HG03196 (cell line): ENCODE results near the gene AVPI1.
"Not testable (repeated sequence)": the region's sequence is repeated elsewhere in the genome, so short reads cannot be mapped to it uniquely, and the experiment has no call there.

Experiments
- ATAC-seq: cut with Tn5 transposase; IDR thresholded peaks from one replicate; pipeline ENCODE4 v1.9.1; 2021; ENCODE audit not compliant: unreplicated experiment

Gene AVPI1

DNA sequence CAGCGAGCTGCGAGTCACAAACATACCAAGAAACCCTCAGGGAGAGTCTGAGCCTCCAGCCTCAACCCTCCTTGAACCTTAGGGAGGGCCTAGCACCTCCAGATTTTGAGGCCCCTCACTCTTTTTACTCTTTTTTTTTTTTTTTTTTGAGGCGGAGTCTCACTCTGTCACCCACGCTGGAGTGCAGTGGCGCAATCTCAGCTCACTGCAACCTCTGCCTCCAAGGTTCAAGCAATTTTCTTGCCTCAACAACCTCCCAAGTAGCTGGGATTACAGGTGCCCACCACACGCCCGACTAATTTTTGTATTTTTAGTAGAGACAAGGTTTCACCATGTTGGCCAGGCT is 2.7 kb downstream of the AVPI1 start:
- not testable (repeated sequence) for ATAC-seq

GRCh38 chr10:97683556-97684367 is 3.3 kb downstream of the AVPI1 start:
- ATAC-seq = no peak

- no peak for ATAC-seq
Measured at GRCh38 chr10:97682042-97682441, 5.0 kb downstream of the AVPI1 start.

- ATAC-seq = no peak
Measured at GRCh38 chr10:97679594-97679993, 7.4 kb downstream of the AVPI1 start.

DNA sequence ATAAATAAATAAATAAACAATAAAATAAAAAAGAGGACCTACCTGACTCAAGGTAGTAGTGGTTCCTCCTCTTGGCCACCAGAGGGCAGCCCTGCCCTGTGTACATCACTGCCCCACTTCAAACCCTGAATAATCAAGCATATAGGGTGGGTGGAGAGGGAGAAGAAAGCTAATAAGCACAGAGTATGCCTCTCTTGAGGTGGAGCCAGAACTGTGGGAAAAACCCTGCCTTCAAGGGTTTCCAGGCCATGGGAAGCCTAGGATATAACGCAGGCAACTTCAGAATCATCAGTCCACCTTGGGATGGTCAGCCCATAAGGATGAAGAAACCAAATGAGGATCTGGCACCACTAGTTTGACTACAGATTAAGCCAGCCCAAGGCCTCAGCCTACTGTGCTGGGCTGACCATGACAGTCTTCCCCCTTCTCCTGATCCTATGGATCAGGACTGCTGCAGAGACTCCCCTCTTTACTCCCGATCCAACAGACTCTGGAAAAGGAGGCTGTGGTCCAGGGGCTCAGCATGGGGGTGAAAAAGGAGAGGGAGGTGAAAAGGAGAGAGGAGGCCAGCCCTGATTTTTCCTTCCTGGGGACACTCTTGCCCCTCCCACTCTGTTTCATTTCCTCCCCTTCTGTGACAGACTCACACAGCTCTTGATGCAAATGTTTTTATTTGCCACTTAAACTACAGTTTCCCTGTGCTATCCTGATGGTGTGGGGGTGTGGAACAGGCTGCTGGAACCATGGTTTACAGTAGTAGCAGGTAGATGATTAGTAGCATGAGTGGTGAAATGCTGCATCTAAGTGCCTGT is 10.1 kb downstream of the AVPI1 start:
- no peak for ATAC-seq

- no peak for ATAC-seq
Measured at GRCh38 chr10:97675222-97675621, 11.8 kb downstream of the AVPI1 start.

GRCh38 chr10:97673736-97674525 is 13.1 kb downstream of the AVPI1 start:
- ATAC-seq = no peak

- no peak for ATAC-seq
Measured at GRCh38 chr10:97669571-97669970, 17.5 kb downstream of the AVPI1 start.

DNA sequence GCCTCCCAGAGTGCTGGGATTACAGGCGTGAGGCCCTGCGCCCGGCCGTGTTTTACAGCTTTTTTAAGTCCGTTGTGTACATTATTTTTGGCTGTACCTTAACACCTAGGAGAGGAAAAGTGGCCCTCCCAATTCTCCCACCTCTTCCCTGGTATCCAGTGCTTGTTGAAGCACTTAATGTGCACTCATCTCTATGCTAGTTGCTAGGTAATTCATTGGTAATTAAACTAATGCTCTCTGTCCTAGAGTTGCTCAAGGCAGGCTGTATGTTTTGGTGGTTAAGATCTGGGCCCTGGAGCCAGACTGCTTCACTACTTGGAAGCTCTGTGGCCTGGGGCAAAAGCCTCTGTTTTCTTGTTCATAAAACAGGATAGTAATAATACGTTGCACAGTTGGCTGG is 19.6 kb downstream of the AVPI1 start:
- ATAC-seq = no peak

GRCh38 chr10:97666992-97667391 is 20.0 kb downstream of the AVPI1 start:
- ATAC-seq = no peak

DNA sequence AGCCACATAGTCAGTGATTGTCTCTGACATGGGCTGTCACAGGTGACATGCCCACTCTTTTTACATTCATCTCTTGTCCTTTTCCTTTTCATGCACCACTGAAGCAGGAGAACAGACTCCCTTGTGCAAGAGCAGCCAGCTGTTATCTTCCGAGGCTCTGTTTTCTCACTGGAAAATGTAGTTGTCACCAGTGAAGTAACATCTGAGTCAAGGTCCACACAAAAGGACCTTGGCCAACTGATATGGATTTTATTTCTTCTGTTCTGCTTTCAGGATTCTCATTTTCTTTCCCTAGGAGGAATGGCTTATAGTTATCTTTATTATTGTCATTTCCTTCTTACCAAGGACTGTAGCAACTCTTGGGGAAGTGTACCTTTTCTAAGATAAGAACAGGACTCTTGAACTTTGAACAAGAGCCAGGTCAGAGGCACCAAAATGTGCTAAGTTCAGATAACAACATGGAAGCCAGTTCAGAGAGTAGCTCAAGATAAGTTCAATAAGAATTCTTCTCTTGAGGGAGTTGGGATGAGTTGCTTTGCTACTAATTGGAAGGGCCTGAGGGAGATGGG is 22.7 kb downstream of the AVPI1 start:
- ATAC-seq = no peak

DNA sequence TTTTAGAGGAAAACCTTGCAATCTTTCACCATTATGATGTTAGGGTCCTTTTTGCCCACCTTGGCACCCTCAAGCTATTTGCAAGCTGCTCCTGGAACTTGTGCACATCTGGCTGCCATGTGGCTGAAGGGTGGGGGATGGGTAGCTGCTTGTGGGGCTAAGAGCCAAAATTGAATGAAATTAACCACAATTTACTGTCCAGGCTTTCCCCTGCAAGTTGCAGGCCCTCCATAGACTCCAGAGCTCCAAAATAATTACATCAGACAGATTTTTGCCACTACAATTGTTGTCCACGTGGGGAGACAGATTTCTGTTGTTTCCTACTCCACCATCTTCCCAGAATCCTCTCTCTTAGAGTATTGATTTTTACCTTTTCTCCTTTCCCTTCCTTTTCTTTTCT is 27.5 kb downstream of the AVPI1 start:
- ATAC-seq = no peak

DNA sequence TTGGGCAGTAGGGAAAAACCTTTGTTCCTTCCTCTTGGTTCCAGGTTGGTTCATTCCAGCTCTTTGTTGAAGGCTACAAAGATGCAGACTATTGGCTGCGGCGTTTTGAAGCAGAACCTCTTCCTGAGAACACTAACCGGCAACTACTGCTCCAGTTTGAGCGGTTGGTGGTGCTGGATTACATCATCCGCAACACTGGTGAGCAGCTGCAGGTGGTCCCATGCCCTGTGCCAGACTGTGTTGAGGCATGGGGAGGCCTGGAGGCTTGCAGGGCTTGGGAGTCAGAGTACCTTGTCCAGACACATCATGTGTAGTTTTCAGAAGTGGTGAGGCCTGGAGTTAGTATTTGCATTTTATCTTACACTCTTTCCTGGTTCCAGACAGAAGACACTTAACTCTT is 30.3 kb downstream of the AVPI1 start:
- no peak for ATAC-seq

DNA sequence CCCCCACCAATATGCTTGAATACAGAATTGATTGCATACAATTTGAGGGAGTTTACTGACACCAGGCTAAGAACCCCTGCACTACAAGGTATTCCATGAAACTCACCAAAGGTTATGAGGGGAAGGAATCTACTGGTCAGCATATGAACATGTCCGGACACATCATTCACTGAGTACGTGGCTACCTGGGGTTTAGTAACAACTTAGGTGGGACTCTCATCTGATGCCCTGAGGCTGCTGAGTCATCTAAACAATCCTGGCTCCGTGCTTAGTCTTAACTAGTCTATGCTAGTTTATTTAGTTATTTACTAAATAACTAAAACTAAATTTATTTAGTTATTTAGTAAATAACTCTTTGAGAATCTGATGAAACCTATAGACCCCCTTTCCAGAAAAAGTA is 35.3 kb downstream of the AVPI1 start:
- no peak for ATAC-seq

- no peak for ATAC-seq
Measured at GRCh38 chr10:97650726-97651125, 36.3 kb downstream of the AVPI1 start.

DNA sequence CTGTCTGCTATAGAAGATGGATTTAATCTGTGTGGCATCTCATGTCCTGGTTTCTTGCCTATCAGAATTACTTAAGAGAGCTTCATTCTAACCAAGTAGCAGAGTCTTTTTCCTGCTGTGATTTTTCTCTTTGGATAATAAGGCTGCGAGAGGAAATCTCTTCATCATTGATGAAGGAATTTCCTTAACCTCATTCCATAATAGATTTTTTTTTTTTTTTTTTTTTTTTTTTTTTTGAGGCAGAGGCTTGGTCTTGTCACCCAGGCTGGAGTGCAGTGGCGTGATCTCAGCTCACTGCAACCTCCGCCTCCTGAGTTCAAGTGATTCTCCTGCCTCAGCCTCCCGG is 37.7 kb downstream of the AVPI1 start:
- ATAC-seq = not testable (repeated sequence)

DNA sequence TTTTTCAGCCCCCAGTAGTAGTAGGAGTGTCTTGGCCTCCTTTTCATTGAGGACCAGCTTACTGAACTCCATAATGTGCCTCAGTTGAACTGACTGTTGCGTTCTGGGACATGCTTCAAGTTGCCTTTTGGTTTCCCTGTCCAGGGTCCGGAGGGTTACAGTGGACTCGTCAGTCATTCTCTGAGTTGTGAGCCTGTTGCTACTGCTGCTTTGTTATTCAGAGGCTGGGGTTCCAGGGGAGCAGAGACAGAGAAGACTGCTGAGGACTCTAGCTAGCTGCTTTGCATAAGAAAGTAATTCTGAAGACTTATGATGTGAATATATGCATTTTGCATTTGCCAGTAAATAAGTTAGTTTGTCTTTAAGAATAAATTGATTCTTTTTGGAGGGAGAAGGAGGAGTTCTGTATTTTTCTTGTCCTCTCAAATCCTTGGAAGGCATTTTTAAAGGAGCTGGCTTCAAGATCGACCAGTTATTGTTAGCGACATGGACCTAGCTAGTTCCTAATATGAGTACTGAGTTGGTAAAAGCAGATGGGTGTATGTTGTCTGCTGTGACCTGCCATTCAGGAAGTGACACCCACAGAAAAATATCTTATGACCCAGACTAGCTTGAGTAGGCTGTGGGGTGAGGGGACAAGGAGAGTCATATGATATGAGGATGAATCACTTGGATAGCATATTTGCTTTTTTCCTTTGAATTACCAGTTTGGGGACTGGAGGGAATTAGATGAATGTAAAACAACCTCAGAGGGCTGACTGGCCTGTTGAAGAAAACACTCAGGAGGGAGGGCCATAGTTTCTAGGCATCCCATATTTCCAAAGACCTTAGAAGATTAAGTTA is 38.3 kb downstream of the AVPI1 start:
- ATAC-seq = peak; percentile 60

GRCh38 chr10:97647556-97647955 is 39.5 kb downstream of the AVPI1 start:
- no peak for ATAC-seq

GRCh38 chr10:97644936-97645335 is 42.1 kb downstream of the AVPI1 start:
- ATAC-seq = no peak

DNA sequence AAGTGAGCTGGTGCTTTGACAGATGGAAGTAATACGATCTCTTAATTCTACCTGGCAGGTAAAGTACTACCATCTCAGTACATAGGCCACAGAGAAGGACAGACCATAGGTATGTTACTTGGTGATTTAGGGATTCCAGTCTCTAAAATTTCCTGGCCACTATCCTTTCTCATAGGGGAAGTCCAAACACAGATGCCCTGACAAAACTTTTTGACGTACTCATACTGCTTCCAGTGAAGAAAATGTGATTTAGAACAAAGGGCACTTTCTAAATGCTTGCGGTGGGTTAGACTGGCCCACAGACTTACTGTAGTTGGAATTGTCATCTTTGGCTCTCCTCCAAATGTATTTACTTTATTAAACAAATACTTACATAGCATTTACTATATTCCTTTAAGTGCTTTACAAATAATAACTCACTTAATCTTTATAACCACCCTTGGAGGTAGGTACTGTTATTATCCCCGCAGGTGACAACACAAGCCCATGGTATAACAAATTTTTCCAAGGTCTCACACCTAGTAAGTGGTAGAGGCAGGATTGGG is 43.5 kb downstream of the AVPI1 start:
- no peak for ATAC-seq
